Right lobe of liver (tissue), 6 donors: ENCODE data around the gene TXNDC5. TPM values are rescaled to one million over a fixed set of nuclear protein-coding genes. Genes with fewer than 3 reads are reported as not detected.

Experiments
- ATAC-seq, 4 donors: fragments of 200-7000 bp; cut with Tn5 transposase; one replicate each; pipeline ENCODE4 v1.9.1; 2020; ENCODE audit warnings: mild to moderate bottlenecking in 4 of 4, moderate library complexity in 4 of 4
- DNase-seq, 3 donors: peaks; one replicate each; pipeline ENCODE4 v3.0.0-alpha.2; 2020
- H3K27ac ChIP-seq, 3 donors: fragments of 200-600 bp; one replicate each; pipeline ENCODE4 v1.8.0; 2022
- H3K27me3 ChIP-seq, 2 donors: fragments of 200-600 bp; one replicate each; pipeline ENCODE4 v1.8.0; 2022
- H3K36me3 ChIP-seq, 4 donors: fragments of 200-600 bp; sonication (generic) in 1 of 4; one replicate each; pipeline versions ENCODE4 v1.5.1 to v1.8.0; 2017 to 2022; ENCODE audit warnings: control low read depth in 1 of 4
- H3K4me1 ChIP-seq, 4 donors: fragments of 200-600 bp; sonication (generic) in 1 of 4; one replicate each; pipeline versions ENCODE4 v1.5.1 to v1.8.0; 2017 to 2022; ENCODE audit warnings: control low read depth in 1 of 4
- H3K4me3 ChIP-seq, 3 donors: fragments of 200-600 bp; one replicate each; pipeline ENCODE4 v1.8.0; 2022
- H3K9me3 ChIP-seq, 4 donors: fragments of 200-600 bp; sonication (generic) in 1 of 4; one replicate each; pipeline versions ENCODE4 v1.5.1 to v1.8.0; 2017 to 2022; ENCODE audit warnings: control low read depth in 1 of 4
- POLR2A ChIP-seq: fragments of 450-650 bp; IDR thresholded peaks from one replicate; pipeline ENCODE4 v1.6.1; 2017; ENCODE audit warnings: antibody characterized with exemption, mild to moderate bottlenecking
- WGBS: methylation state at CpG from one replicate; pipeline ENCODE4 v1.1.6; 2018; ENCODE audit warnings: low coverage, low lambda C conversion rate; ENCODE audit not compliant: insufficient coverage; ENCODE audit errors: missing lambda C conversion rate; 5-methylcytosine and 5-hydroxymethylcytosine counted together
- intact Hi-C, 2 donors: fragments of 100-400 bp; cut with DNase I; formaldehyde crosslinking; loops; one replicate each; pipeline versions ENCODE4 v1.11.2 to v1.14.1; 2022
- total RNA-seq, 6 experiments: library from RNA; depleted of rRNA in 2 of 6; stranded (reverse); fragments of >200 nt in 2 of 6; fragmentation: NEBNext Ultra II Directional in 3 of 6; extraction: Animal tissue kit (Norgen Biotek cat#: 25700) in 3 of 6; gene quantifications; one replicate each; pipeline versions ENCODE4 v1.1.0 to v1.2.4, GENCODE V29; 2016 to 2023
- TF ChIP-seq, protein P1 (sequence below), 4 donors: fragments of 200-600 bp in 3 of 4; fragments of 450-650 bp in 1 of 4; IDR thresholded peaks; one replicate each; pipeline versions ENCODE4 v1.5.1 to v1.8.0; 2016 to 2022; ENCODE audit warnings: antibody characterized with exemption in 4 of 4, mild to moderate bottlenecking in 2 of 4
- donor health status: DM: no; HTN: yes; CAD: no.
- donor health status: DM: no; HTN: no; CAD: no.
- donor health status: DM: no; HTN: no; CAD: no.
- donor health status: DM: no; HTN: yes; CAD: no.
- donor health status: DM: no; HTN: yes; CAD: no.

TXNDC5 gene
- total RNA-seq, 6 experiments from 2014 or later = 87.9 to 187 (median 133) TPM

DNA sequence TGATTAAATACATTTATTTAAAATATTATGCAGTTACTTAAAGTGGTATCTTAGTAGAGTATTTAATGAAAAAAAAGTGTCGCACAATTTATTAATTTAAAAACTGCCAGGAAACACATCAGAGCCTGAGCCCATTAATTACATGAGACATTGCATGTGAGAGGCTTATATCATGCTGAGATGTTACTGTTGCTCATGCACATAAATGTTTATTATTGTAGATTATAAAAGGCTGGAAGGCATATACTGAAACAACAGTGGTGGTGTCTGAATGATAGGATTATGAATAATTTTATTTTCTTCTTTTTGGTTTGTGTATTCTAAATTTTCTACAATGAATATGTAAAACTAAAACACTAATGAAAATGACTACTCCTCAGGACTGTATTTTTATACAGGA, 45.7 kb upstream of the TXNDC5 start:
- no peak for DNase-seq

DNA sequence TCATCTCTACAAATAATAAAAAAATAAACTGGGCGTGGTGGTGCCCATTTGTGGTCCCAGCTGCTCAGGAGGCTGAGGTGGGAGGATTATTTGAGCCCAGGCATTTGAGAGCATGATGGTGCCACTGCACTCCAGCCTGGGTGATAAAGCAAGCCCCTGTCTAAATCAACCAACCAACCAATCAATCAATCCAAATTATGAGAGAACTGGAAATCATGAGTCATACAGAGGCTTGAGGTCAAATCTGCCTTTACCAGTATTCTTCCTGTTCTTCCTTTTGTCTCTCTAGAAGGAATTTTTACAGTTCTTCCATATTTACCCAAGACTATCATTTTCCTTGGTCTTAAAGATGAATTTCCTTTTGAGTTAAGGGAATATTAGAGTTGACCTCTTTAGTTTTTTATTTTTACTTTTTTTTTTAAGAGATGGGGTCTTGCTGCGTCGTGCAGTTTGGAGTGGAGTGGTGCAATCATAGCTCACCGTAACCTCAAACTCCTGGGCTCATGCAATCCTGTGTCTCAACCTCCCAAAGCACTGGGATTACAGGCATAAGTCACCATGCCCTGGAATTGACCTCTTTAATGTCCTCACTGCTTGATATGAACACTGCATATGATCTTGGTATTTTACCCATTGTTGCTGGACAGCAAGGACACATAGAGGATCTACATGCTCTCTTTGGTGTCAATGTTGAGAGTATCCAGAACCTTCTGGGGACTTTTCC, 44.1 kb upstream of the TXNDC5 start:
- WGBS = 85% methylated on average over 4 of the region's 4 CpGs
- no peaks in the 10 kb centered on the region for H3K9me3 ChIP-seq
- DNase-seq = no peak
- TF ChIP-seq, protein P1, sequence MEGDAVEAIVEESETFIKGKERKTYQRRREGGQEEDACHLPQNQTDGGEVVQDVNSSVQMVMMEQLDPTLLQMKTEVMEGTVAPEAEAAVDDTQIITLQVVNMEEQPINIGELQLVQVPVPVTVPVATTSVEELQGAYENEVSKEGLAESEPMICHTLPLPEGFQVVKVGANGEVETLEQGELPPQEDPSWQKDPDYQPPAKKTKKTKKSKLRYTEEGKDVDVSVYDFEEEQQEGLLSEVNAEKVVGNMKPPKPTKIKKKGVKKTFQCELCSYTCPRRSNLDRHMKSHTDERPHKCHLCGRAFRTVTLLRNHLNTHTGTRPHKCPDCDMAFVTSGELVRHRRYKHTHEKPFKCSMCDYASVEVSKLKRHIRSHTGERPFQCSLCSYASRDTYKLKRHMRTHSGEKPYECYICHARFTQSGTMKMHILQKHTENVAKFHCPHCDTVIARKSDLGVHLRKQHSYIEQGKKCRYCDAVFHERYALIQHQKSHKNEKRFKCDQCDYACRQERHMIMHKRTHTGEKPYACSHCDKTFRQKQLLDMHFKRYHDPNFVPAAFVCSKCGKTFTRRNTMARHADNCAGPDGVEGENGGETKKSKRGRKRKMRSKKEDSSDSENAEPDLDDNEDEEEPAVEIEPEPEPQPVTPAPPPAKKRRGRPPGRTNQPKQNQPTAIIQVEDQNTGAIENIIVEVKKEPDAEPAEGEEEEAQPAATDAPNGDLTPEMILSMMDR (IDR thresholded peaks at IDR 0.05) = no peak
- TF ChIP-seq POLR2A = no peak
- no peak overlapping the region for H3K27ac ChIP-seq
- no peaks in the 10 kb centered on the region for H3K36me3 ChIP-seq
- ATAC-seq = no peak
- H3K27me3 ChIP-seq = no peaks in the 10 kb centered on the region
- H3K4me3 ChIP-seq = no peak overlapping the region
- intact Hi-C loops = no loop called here
- H3K4me1 ChIP-seq = no peaks in the 10 kb centered on the region

More for the DNA sequence above, 45.7 kb upstream of the TXNDC5 start:
- Histone ChIP-seq H3K9me3 (no peaks in the 10 kb centered on the region), H3K4me1 (no peaks in the 10 kb centered on the region), H3K27me3 (no peaks in the 10 kb centered on the region), H3K4me3 (no peak overlapping the region), H3K36me3 (no peaks in the 10 kb centered on the region), H3K27ac (no peak overlapping the region)
- no peak for TF ChIP-seq POLR2A
- TF ChIP-seq, protein P1 (IDR thresholded peaks at IDR 0.05) = no peak
- ATAC-seq = no peak
- intact Hi-C loops = no loop called here
- 100% methylated on average over 1 of the region's 1 CpG for WGBS

DNA sequence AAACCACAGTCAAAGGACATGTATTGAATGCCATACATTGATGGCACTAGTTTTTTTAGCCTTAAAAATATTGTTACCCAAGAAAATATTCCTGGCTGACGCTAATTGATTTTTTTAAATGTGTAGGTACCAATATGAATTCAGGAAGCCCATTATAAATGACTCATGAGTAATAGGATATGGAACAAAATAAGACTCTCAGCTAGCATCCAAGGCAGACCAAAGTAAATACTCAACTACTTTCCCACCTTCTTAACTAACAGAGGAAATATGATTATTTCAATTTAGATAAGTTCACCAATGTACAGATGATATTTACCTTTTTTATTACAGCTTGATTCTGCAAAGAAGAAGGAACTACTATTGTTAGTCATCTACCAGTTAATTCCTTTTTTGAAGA, 43.2 kb upstream of the TXNDC5 start:
- no peak for ATAC-seq
- no peak for DNase-seq
- Histone ChIP-seq H3K27ac (no peak overlapping the region), H3K4me1 (no peaks in the 10 kb centered on the region), H3K4me3 (no peak overlapping the region), H3K27me3 (no peaks in the 10 kb centered on the region), H3K36me3 (no peaks in the 10 kb centered on the region), H3K9me3 (no peaks in the 10 kb centered on the region)
- TF ChIP-seq, protein P1 (IDR thresholded peaks at IDR 0.05) = no peak
- TF ChIP-seq POLR2A = no peak
- intact Hi-C loops = no loop called here
- WGBS = 86% methylated on average over 1 of the region's 1 CpG

DNA sequence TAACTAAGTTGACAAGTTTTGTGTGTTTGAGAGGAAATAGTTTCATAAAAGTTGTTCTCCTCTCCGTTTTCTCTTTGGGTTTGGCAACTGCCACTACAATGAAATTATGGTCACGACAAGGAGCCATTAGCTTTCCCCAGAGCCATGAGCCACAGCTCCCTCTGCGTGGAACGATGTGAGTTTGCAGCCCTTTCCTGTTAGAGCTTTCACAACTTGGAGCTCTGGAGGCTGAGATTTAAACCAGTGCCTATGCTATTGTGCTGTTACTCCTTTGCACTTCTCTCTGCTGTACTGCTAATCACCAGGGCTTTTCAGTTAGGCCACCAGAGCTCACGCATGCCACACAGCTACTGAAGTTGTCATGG, 29.3 kb upstream of the TXNDC5 start:
- intact Hi-C loops = no loop called here
- ATAC-seq = no peak
- TF ChIP-seq, protein P1 (IDR thresholded peaks at IDR 0.05) = no peak
- TF ChIP-seq POLR2A = no peak
- 73% methylated on average over 5 of the region's 5 CpGs for WGBS
- no peak for DNase-seq
- Histone ChIP-seq H3K27me3 (no peaks in the 10 kb centered on the region), H3K4me3 (no peak overlapping the region), H3K4me1 (no peaks in the 10 kb centered on the region), H3K27ac (no peak overlapping the region), H3K36me3 (no peaks in the 10 kb centered on the region), H3K9me3 (no peaks in the 10 kb centered on the region)
